Calu3 (cell line): Measurements from ENCODE around the gene TMC7. TPM values are rescaled to one million over a fixed set of nuclear protein-coding genes. Genes with fewer than 3 reads are reported as not detected.
"Not testable (repeated sequence)": the region's sequence is repeated elsewhere in the genome, so short reads cannot be mapped to it uniquely, and the experiment has no call there.

ENCODE experiments used
- BruUV-seq: library from RNA; stranded (reverse); fragments of 400-500 nt; replicated peaks from 2 replicates; lab custom pipeline; 2021; lab: Mats Ljungman, UMichigan
- CTCF ChIA-PET: fragments of 300-600 bp; sonication (Branson Sonifier 250); formaldehyde crosslinking; loops from one replicate; lab custom pipeline; 2022; ENCODE audit warnings: antibody characterized with exemption; lab: Charles Lee
- DNase-seq: peaks from one replicate; pipeline ENCODE4 v3.0.0; 2022
- H3K27ac Mint-ChIP-seq: one replicate; pipeline ENCODE4 v1.8.0; 2022; ENCODE audit warnings: mixed read lengths; ENCODE audit not compliant: unreplicated experiment
- H3K27me3 Mint-ChIP-seq: one replicate; pipeline ENCODE4 v1.8.0; 2022; ENCODE audit warnings: mixed read lengths; ENCODE audit not compliant: unreplicated experiment
- H3K36me3 Mint-ChIP-seq: one replicate; pipeline ENCODE4 v1.8.0; 2022; ENCODE audit warnings: mild to moderate bottlenecking, moderate library complexity, mixed read lengths; ENCODE audit not compliant: insufficient read depth, unreplicated experiment
- H3K4me1 Mint-ChIP-seq: one replicate; pipeline ENCODE4 v1.8.0; 2022; ENCODE audit warnings: mild to moderate bottlenecking, low read depth, mixed read lengths; ENCODE audit not compliant: unreplicated experiment
- H3K4me3 Mint-ChIP-seq: one replicate; pipeline ENCODE4 v1.8.0; 2022; ENCODE audit warnings: mild to moderate bottlenecking, low read depth, moderate library complexity, mixed read lengths; ENCODE audit not compliant: unreplicated experiment
- H3K9me3 Mint-ChIP-seq: one replicate; pipeline ENCODE4 v1.8.0; 2022; ENCODE audit warnings: low read depth, mixed read lengths; ENCODE audit not compliant: unreplicated experiment
- intact Hi-C: fragments of 100-400 bp; cut with micrococcal nuclease; formaldehyde crosslinking; loops from one replicate; pipeline ENCODE4 v1.10.0; 2022; ENCODE audit not compliant: unreplicated experiment
- total RNA-seq: library from RNA; stranded (reverse); gene quantifications from 2 replicates; pipeline ENCODE4 v1.2.3, GENCODE V29; 2022
- TF ChIP-seq, protein P1 (sequence below): fragments of 200-600 bp; IDR thresholded peaks from one replicate; pipeline ENCODE4 v1.8.0; 2022; ENCODE audit warnings: antibody characterized with exemption; ENCODE audit not compliant: unreplicated experiment

The TMC7 gene
- total RNA-seq, 1 experiment from 2014 or later: 10.1 TPM

DNA sequence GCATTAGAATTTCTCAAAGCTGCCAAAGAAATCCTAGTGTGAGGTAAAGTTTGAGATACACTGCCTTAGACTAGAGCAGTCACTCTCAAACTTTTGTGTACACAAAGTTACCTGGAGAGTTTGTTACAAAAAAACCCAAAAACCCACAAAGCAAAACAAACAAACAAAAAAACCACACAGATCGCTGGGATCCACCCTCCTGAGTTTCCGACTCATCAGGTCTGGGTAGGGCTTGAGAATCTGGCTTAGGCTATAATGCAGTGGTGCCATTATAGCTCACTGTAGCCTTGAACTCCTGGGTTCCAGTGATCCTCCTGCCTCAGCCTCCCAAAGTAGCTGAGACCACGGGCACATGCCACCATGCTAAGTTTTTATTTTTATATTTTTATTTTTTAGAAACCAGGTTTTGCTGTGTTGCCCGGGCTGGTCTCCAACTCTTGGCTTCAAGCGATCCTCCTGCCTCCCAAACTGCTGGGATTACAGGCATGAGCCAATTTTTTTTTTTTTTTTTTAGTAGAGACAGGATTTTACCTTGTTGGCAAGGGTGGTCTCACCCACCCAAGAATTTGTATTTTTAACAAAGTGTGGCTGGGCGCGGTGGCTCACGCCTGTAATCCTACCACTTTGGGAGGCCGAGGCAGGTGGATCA lies 35.2 kb upstream of the TMC7 start:
- Mint-ChIP-seq H3K9me3 (no peaks in the 10 kb centered on the region), H3K4me1 (no peaks in the 10 kb centered on the region), H3K27me3 (no peaks in the 10 kb centered on the region), H3K36me3 (no peaks in the 10 kb centered on the region), H3K4me3 (no peak overlapping the region), H3K27ac (no peak overlapping the region)
- intact Hi-C loops: no loop called here
- no TSS peak for BruUV-seq
- TF ChIP-seq, protein P1, sequence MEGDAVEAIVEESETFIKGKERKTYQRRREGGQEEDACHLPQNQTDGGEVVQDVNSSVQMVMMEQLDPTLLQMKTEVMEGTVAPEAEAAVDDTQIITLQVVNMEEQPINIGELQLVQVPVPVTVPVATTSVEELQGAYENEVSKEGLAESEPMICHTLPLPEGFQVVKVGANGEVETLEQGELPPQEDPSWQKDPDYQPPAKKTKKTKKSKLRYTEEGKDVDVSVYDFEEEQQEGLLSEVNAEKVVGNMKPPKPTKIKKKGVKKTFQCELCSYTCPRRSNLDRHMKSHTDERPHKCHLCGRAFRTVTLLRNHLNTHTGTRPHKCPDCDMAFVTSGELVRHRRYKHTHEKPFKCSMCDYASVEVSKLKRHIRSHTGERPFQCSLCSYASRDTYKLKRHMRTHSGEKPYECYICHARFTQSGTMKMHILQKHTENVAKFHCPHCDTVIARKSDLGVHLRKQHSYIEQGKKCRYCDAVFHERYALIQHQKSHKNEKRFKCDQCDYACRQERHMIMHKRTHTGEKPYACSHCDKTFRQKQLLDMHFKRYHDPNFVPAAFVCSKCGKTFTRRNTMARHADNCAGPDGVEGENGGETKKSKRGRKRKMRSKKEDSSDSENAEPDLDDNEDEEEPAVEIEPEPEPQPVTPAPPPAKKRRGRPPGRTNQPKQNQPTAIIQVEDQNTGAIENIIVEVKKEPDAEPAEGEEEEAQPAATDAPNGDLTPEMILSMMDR: no peak
- CTCF ChIA-PET: no interaction called here
- DNase-seq: no peak

DNA sequence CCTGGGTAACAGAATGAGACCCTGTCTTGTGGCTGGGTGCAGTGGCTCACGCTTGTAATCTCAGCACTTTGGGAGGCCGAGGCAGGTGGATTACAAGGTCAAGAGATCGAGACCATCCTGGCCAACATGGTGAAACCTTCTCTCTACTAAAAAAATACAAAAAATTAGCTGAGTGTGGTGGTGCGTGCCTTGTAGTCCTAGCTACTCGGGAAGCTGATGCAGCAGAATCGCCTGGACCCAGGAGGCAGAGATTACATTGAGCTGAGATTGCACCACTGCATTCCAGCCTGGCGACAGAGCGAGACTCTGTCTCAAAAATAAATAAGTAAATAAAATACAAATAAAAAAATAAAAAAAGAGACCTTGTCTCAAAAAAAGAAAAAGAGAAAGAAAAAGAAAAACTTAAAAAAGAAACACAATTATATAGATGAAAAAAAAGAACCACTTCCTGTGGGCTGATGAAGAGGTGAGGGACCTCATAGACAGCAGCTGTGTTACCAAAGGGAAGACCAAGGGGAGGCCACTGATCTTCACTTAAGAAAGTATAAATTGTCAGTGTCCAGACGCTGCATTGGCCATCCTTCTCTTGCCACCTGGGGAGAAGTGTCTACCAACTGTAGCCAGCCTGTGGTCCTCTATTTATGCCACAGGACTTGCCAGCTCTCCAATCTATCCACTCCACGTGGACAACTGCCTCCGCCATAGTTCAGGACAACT lies 33.1 kb upstream of the TMC7 start:
- TF ChIP-seq, protein P1: no peak
- Mint-ChIP-seq H3K4me1 (no peaks in the 10 kb centered on the region), H3K27me3 (no peaks in the 10 kb centered on the region), H3K27ac (no peak overlapping the region), H3K36me3 (no peaks in the 10 kb centered on the region), H3K9me3 (no peaks in the 10 kb centered on the region), H3K4me3 (no peak overlapping the region)
- intact Hi-C loops: no loop called here
- BruUV-seq: no TSS peak
- CTCF ChIA-PET: no interaction called here
- DNase-seq: no peak

DNA sequence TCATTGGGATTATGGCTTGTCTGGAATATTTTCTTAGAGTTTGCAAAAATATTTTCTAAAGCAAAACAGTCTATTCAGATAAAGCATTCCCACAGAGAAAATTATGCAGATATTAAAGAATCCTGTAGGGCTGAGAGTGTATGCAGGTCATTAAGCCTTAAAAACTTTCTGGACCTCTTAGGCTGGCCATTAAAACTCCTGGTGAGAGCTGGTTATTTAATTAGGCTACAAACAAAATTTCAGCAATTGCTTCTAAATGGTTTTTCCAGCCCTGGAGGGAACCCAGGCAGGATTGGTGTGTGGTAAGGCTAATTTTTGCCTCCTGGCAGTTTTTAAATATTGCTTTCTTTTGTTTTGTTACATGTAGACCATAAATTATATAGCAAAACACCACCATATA lies 30.2 kb upstream of the TMC7 start:
- TF ChIP-seq, protein P1: no peak
- no peaks in the 10 kb centered on the region for H3K4me1 Mint-ChIP-seq
- BruUV-seq: no TSS peak
- no peaks in the 10 kb centered on the region for H3K36me3 Mint-ChIP-seq
- H3K4me3 Mint-ChIP-seq: no peak overlapping the region
- no peak overlapping the region for H3K27ac Mint-ChIP-seq
- no peaks in the 10 kb centered on the region for H3K27me3 Mint-ChIP-seq
- no peaks in the 10 kb centered on the region for H3K9me3 Mint-ChIP-seq
- intact Hi-C loops: no loop called here
- CTCF ChIA-PET: interaction anchor here (1.0 kb wide), 1 partner anchor 9 kb away, joined by 3 read pairs; no protein-coding TSS in a partner anchor
- DNase-seq: no peak

DNA sequence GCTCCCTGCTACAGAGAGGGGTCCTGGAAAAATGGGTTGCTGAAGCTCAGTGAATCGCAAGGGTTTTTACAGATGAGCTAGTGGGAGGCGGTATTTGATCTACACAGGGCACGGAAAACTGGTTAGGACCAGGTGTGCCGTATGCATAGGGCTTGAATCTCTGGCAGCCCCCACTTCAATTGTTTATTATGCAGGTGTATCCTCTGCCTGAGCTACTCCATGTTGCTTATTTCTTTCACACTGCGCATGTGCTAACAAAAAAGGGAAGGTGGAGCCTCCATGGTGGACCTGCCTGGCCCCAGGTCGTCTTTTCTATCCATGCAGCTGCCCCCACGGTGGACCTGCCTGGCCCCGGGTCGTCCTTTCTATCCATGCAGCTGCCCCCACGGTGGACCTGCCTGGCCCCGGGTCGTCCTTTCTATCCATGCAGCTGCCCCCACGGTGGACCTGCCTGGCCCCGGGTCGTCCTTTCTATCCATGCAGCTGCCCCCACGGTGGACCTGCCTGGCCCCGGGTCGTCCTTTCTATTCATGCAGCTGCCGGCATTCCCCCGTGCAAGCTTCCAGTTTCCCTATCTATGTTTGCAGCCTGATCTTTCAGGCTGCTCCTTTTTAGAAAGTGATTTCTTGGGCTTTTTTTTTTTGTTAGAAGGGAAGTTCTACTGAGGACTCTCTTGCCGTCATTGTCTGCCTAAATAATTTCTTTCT lies 27.7 kb upstream of the TMC7 start:
- DNase-seq: peak; percentile 57
- H3K4me1 Mint-ChIP-seq, H3K27ac Mint-ChIP-seq, H3K27me3 Mint-ChIP-seq, intact Hi-C loops, H3K9me3 Mint-ChIP-seq, BruUV-seq, H3K36me3 Mint-ChIP-seq: not testable (repeated sequence)
- CTCF ChIA-PET: interaction anchor here (0.6 to 1.3 kb wide), 7 partner anchors 9 to 248 kb away, joined by 3 to 5 read pairs (median 3); no protein-coding TSS in a partner anchor
- peak overlapping the region; percentile 67 for H3K4me3 Mint-ChIP-seq

DNA sequence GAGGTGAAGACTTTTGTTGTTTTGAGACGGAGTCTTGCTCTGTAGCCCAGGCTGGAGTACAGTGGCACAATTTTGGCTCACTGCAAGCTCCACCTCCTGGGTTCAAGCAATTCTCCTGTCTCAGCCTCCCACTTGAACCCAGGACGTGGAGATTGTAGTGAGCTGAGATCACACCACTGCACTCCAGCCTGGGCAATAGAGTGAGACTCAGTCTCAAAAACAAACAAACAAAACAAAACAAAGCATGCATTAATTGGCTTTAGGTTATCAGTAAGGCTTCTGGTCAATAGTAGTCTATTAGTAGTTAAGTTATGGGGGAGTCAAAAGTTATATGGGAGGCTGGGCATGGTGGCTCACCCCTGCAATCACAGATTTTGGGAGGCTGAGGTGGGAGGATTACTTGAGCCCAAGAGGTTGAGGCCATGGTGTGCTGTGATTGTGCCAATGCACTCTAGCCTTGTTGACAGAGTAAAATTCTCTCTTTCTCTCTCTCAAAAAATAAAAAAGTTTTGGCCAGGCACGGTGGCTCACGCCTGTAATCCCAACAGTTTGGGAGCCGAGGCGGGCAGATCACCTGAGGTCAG lies 27.0 kb upstream of the TMC7 start:
- DNase-seq, H3K27ac Mint-ChIP-seq, H3K36me3 Mint-ChIP-seq, H3K9me3 Mint-ChIP-seq, intact Hi-C loops, H3K27me3 Mint-ChIP-seq, BruUV-seq, H3K4me1 Mint-ChIP-seq: not testable (repeated sequence)
- CTCF ChIA-PET: interaction anchor here (0.7 kb wide), 2 partner anchors 139 to 142 kb away, joined by 4 to 5 read pairs; no protein-coding TSS in a partner anchor
- H3K4me3 Mint-ChIP-seq: peak overlapping the region; percentile 67
